Tongue (tissue), 2 donors: ENCODE data around the gene INPP5F. TPM values are rescaled to one million over a fixed set of nuclear protein-coding genes. Genes with fewer than 3 reads are reported as not detected.
"Not testable (repeated sequence)": the region's sequence is repeated elsewhere in the genome, so short reads cannot be mapped to it uniquely, and the experiment has no call there.

Experiments used
- DNase-seq: peaks from one replicate; pipeline ENCODE4 v3.0.0-alpha.2; 2015
- total RNA-seq: library from RNA; depleted of rRNA; stranded (reverse); fragments of >200 nt; gene quantifications from one replicate; pipeline ENCODE4 v1.2.3, GENCODE V29; 2014

INPP5F gene
- total RNA-seq, 1 donor from 2014 or later, result 24.6 TPM

- DNase-seq, result no peak
Observed at GRCh38 chr10:119705434-119705831, 20.4 kb upstream of the INPP5F start.

- DNase-seq, result peak; percentile 71
Observed at GRCh38 chr10:119706521-119707278, 19.1 kb upstream of the INPP5F start.

- DNase-seq, result not testable (repeated sequence)
Observed at GRCh38 chr10:119707331-119707730, 18.5 kb upstream of the INPP5F start.

- DNase-seq, result not testable (repeated sequence)
Observed at GRCh38 chr10:119710935-119711334, 14.9 kb upstream of the INPP5F start.

- DNase-seq, result no peak
Observed at GRCh38 chr10:119713744-119714483, 11.9 kb upstream of the INPP5F start.

- no peak for DNase-seq
Observed at GRCh38 chr10:119714484-119714816, 11.4 kb upstream of the INPP5F start.

GRCh38 chr10:119715628-119716505 is 10.0 kb upstream of the INPP5F start:
- DNase-seq, result no peak

- DNase-seq, result no peak
Observed at GRCh38 chr10:119723161-119723560, 2.7 kb upstream of the INPP5F start.

- DNase-seq, result no peak
Observed at GRCh38 chr10:119723624-119724023, 2.2 kb upstream of the INPP5F start.

- DNase-seq, result peak; percentile 53
Observed at GRCh38 chr10:119724593-119725516, 995 bp upstream of the INPP5F start.

GRCh38 chr10:119725517-119725827 is 378 bp upstream of the INPP5F start:
- no peak for DNase-seq

- no peak for DNase-seq
Observed at GRCh38 chr10:119726676-119727261, 919 bp downstream of the INPP5F start.

GRCh38 chr10:119728172-119728800 is 2.4 kb downstream of the INPP5F start:
- no peak for DNase-seq

GRCh38 chr10:119734396-119735332 is 8.8 kb downstream of the INPP5F start:
- no peak for DNase-seq

GRCh38 chr10:119735451-119735850 is 9.6 kb downstream of the INPP5F start:
- no peak for DNase-seq

- no peak for DNase-seq
Observed at GRCh38 chr10:119736220-119736619, 10.4 kb downstream of the INPP5F start.

GRCh38 chr10:119737039-119737663 is 11.3 kb downstream of the INPP5F start:
- no peak for DNase-seq

GRCh38 chr10:119737823-119738222 is 12.0 kb downstream of the INPP5F start:
- peak; percentile 72 for DNase-seq

- DNase-seq, result no peak
Observed at GRCh38 chr10:119738962-119739361, 13.1 kb downstream of the INPP5F start.
